Muscle layer of duodenum (tissue), 2 donors: Measurements from ENCODE around the gene OTOP2.
"Not testable (repeated sequence)": the region's sequence is repeated elsewhere in the genome, so short reads cannot be mapped to it uniquely, and the experiment has no call there.

ENCODE experiments used
- H3K27ac ChIP-seq: one replicate; pipeline ENCODE4 v1.7.0; 2013; ENCODE audit warnings: mild to moderate bottlenecking, low read length
- H3K27me3 ChIP-seq: one replicate; pipeline ENCODE4 v1.7.0; 2013; ENCODE audit warnings: low read depth, mild to moderate bottlenecking, control low read depth, low read length
- H3K36me3 ChIP-seq, 2 donors: one replicate each; pipeline ENCODE4 v1.7.0; 2013; ENCODE audit warnings: low read length in 2 of 2, control low read depth in 1 of 2, mild to moderate bottlenecking in 1 of 2; ENCODE audit not compliant: insufficient read depth in 2 of 2, control insufficient read depth in 1 of 2
- H3K4me1 ChIP-seq, 2 donors: one replicate each; pipeline ENCODE4 v1.7.0; 2013; ENCODE audit warnings: low read length in 2 of 2, mild to moderate bottlenecking in 2 of 2, control low read depth in 1 of 2, moderate library complexity in 1 of 2; ENCODE audit not compliant: insufficient read depth in 2 of 2, control insufficient read depth in 1 of 2
- H3K4me3 ChIP-seq, 2 donors: one replicate each; pipeline ENCODE4 v1.7.0; 2013; ENCODE audit warnings: low read length in 2 of 2, low read depth in 1 of 2, mild to moderate bottlenecking in 1 of 2
- H3K9me3 ChIP-seq, 2 donors: one replicate each; pipeline ENCODE4 v1.7.0; 2013; ENCODE audit warnings: low read length in 2 of 2, control low read depth in 1 of 2, mild to moderate bottlenecking in 1 of 2; ENCODE audit not compliant: control insufficient read depth in 1 of 2
- donor health status: healthy.

Gene OTOP2

DNA sequence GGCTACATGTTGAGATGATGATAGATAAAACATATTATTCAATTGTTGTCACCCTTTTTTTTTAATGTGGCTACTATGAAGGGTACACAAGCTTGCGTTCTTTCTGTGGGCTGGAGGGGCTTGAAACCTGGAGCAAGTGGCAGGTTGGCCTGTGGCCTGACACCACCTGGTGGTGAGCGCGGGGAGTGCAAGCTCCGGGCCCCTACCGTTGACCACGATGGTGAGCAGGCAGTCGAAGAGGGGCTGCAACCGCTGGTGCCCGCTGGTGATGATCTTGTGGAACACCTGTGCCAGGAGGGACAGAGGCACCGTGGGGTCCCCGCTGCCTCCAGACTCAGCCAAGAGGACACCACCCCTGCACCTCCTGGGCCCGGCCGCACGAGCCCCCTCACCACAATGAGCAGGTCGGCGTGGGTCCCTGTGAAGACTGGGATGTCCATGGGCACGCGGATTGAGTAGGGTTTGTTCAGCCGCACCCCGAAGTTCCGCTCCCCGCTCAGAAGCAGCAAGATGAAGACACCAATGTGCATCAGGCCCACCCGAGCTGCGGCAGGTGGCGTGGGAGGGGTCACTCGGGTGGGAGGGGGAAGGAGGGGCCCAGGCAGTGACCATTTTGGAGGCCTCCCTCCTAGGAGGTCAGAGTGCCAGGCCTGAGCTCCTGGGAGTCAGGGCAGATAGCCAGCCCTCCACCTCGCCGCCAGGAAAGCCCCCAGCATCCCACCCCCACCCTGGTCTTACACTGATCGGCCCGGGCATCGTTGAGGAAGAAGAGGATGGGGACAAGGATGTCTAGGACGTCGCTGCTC is 34.1 kb downstream of the OTOP2 start:
- no peak overlapping the region for H3K4me3 ChIP-seq
- no peak overlapping the region for H3K27ac ChIP-seq
- H3K27me3 ChIP-seq = no peaks in the 10 kb centered on the region
- peaks cover 3 to 10% of the 10 kb centered on the region in 2 donors for H3K36me3 ChIP-seq
- H3K4me1 ChIP-seq = no peaks in the 10 kb centered on the region
- no peaks in the 10 kb centered on the region for H3K9me3 ChIP-seq

GRCh38 chr17:74959826-74960515 is 35.9 kb downstream of the OTOP2 start:
- no peaks in the 10 kb centered on the region for H3K4me1 ChIP-seq
- peaks cover 3 to 10% of the 10 kb centered on the region in 2 donors for H3K36me3 ChIP-seq
- H3K9me3 ChIP-seq = no peaks in the 10 kb centered on the region
- no peak overlapping the region for H3K4me3 ChIP-seq
- no peak overlapping the region for H3K27ac ChIP-seq
- no peaks in the 10 kb centered on the region for H3K27me3 ChIP-seq

GRCh38 chr17:74960570-74961342 is 36.7 kb downstream of the OTOP2 start:
- Histone ChIP-seq H3K27me3 (no peaks in the 10 kb centered on the region), H3K4me3 (no peak overlapping the region), H3K36me3 (peaks cover under 1 to 10% of the 10 kb centered on the region in 2 donors), H3K27ac (no peak overlapping the region), H3K9me3 (no peaks in the 10 kb centered on the region), H3K4me1 (no peaks in the 10 kb centered on the region)

GRCh38 chr17:74961657-74962350 is 37.7 kb downstream of the OTOP2 start:
- Histone ChIP-seq H3K4me3 (no peak overlapping the region), H3K27ac (no peak overlapping the region), H3K36me3 (no peaks in the 10 kb centered on the region), H3K9me3 (no peaks in the 10 kb centered on the region), H3K27me3 (no peaks in the 10 kb centered on the region), H3K4me1 (no peaks in the 10 kb centered on the region)

GRCh38 chr17:74962622-74963394 is 38.7 kb downstream of the OTOP2 start:
- H3K27ac ChIP-seq = no peak overlapping the region
- no peaks in the 10 kb centered on the region for H3K9me3 ChIP-seq
- no peaks in the 10 kb centered on the region for H3K4me1 ChIP-seq
- H3K36me3 ChIP-seq = no peaks in the 10 kb centered on the region
- no peak overlapping the region for H3K4me3 ChIP-seq
- no peaks in the 10 kb centered on the region for H3K27me3 ChIP-seq

GRCh38 chr17:74963656-74964055 is 39.6 kb downstream of the OTOP2 start:
- no peaks in the 10 kb centered on the region for H3K9me3 ChIP-seq
- no peaks in the 10 kb centered on the region for H3K36me3 ChIP-seq
- H3K4me1 ChIP-seq = no peaks in the 10 kb centered on the region
- H3K27ac ChIP-seq = no peak overlapping the region
- H3K4me3 ChIP-seq = no peak overlapping the region
- H3K27me3 ChIP-seq = no peaks in the 10 kb centered on the region

DNA sequence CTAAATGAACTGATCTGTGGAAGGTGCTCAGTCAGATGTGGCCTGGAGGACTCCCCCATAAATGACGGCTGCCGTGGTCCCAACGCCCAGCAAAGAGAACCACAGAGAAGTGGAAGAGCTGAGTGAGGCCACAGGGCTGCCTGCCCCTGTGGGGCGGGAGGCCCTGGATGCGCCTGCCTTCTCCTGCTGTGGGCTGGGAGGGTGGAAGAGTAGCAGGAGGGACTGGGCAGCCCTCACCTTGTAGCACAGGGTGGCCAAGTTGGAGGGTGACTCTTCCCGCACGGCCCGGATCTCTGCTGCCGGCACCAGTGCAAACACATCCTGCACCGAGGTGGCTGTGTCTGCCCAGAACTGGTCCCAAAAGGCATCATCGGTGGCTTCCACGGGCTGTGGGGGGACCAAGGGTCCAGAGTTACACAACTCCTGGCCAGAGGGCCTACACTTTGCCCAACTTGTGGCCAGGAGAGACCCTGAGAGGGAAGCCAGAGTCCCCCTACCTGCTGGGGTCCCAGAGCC is 40.2 kb downstream of the OTOP2 start:
- H3K27me3 ChIP-seq = no peaks in the 10 kb centered on the region
- no peak overlapping the region for H3K27ac ChIP-seq
- no peaks in the 10 kb centered on the region for H3K4me1 ChIP-seq
- no peaks in the 10 kb centered on the region for H3K9me3 ChIP-seq
- H3K36me3 ChIP-seq = no peaks in the 10 kb centered on the region
- H3K4me3 ChIP-seq = no peak overlapping the region

DNA sequence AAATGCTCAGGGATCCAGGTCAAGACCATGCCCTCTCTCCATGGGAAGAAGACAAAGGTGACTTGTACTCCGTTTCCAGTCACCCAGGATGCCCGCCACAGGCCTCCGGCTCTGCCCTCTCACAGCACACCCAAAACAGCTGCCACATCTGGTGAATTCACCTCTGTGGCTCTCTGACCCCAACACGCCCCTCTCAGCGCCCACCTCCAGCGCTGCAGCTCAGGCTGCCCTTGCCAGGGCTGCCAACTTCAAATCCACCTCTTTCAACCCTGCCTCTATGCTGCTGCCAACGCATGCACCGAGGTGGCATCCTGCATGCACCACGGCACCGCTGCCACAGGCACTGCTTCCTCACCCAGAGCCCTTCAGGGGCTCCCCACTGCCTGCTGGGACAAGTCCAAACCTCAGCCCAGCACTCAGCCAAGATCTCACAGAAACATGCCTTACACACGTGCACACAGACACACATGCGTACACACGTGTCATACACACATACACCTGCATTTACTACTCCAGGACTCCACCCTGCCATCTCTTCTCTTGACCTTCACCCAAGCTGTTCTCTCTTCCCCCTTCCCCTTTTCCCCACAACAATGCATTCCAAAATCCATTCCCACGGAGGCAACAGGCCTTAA is 41.0 kb downstream of the OTOP2 start:
- Histone ChIP-seq H3K27me3 (no peaks in the 10 kb centered on the region), H3K9me3 (no peaks in the 10 kb centered on the region), H3K4me3 (no peak overlapping the region), H3K4me1 (no peaks in the 10 kb centered on the region), H3K36me3 (no peaks in the 10 kb centered on the region), H3K27ac (no peak overlapping the region)

DNA sequence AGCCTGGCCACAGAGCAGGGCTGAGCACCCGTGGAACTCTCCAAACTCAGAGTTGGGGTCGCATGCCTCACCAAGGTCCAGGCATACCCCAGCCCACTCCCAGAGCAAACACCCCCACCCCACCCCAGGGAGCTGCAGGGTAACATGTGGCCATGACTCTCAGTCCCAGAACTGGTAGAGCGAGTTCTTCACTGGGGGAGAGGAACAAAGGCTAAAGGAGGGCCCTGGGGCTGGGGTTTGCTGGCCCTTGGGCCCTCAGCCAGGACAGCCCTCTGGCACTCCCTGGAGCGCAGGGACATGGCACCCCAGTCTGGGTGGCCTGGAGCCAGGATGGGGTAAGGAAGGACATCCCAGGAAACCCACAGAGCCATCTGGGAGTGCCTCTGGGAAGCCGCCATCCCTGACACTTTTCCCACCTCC is 44.3 kb downstream of the OTOP2 start:
- Histone ChIP-seq H3K36me3 (no peaks in the 10 kb centered on the region), H3K4me1 (peaks cover 0 to 8% of the 10 kb centered on the region in 2 donors), H3K4me3 (no peak overlapping the region), H3K9me3 (no peaks in the 10 kb centered on the region), H3K27ac (peak overlapping the region; percentile 33), H3K27me3 (peaks cover 12% of the 10 kb centered on the region)

- H3K9me3 ChIP-seq, H3K4me3 ChIP-seq, H3K4me1 ChIP-seq, H3K36me3 ChIP-seq, H3K27ac ChIP-seq: not testable (repeated sequence)
- H3K27me3 ChIP-seq = peaks cover 12% of the 10 kb centered on the region
Observed at GRCh38 chr17:74969501-74969900, 45.4 kb downstream of the OTOP2 start.
